B cell (primary cell): Measurements from ENCODE around the gene RAD51B. TPM values are rescaled to one million over a fixed set of nuclear protein-coding genes. Genes with fewer than 3 reads are reported as not detected.

ENCODE experiments used
- ATAC-seq: fragments of 200-7000 bp; cut with Tn5 transposase; one replicate; pipeline ENCODE4 v1.10.0; 2021; ENCODE audit warnings: low read depth, mild to moderate bottlenecking, moderate number of reproducible peaks, moderate library complexity
- CTCF ChIA-PET: fragments of 350-600 bp; sonication (Branson Sonifier 250); formaldehyde crosslinking; loops from one replicate; lab custom pipeline; 2021; ENCODE audit warnings: antibody characterized with exemption, inconsistent platforms; lab: Charles Lee
- POLR2A ChIA-PET: fragments of 350-600 bp; sonication (Branson Sonifier 250); formaldehyde crosslinking; loops from one replicate; lab custom pipeline; 2021; ENCODE audit warnings: antibody characterized with exemption; lab: Charles Lee
- DNase-seq: peaks from one replicate; pipeline ENCODE4 v3.0.0; 2013
- H2AFZ ChIP-seq: 2 replicates; pipeline ENCODE4 v1.6.1; 2012; ENCODE audit warnings: mild to moderate bottlenecking, low read depth, low read length; ENCODE audit not compliant: insufficient read depth, poor library complexity, severe bottlenecking
- H3K27ac ChIP-seq, 2 donors: 1 replicate in 1 of 2; 2 replicates in 1 of 2; pipeline ENCODE4 v1.5.1; 2012 to 2013; ENCODE audit warnings: low read length in 2 of 2, mild to moderate bottlenecking in 2 of 2, moderate library complexity in 1 of 2
- H3K27me3 ChIP-seq, 4 experiments: fragments of 200-600 bp in 1 of 4; sonication (generic) in 1 of 4; replicated peaks in 1 of 4; 1 replicate in 2 of 4; 2 replicates in 2 of 4; pipeline versions ENCODE4 v1.6.1 to v1.7.0; 2013 to 2016; ENCODE audit warnings: low read length in 3 of 4, mild to moderate bottlenecking in 2 of 4, mixed read lengths in 1 of 4, moderate library complexity in 1 of 4; ENCODE audit not compliant: insufficient read depth in 4 of 4, control insufficient read depth in 3 of 4; ENCODE audit errors: control extremely low read depth in 1 of 4
- H3K36me3 ChIP-seq, 2 experiments: replicated peaks in 1 of 2; 1 replicate in 1 of 2; 2 replicates in 1 of 2; pipeline versions ENCODE4 v1.6.1 to v1.7.1; 2013; ENCODE audit warnings: low read length in 1 of 2; ENCODE audit not compliant: insufficient read depth in 2 of 2, control insufficient read depth in 1 of 2; ENCODE audit errors: control extremely low read depth in 1 of 2, extremely low read depth in 1 of 2
- H3K4me1 ChIP-seq, 2 donors: fragments of 200-600 bp in 1 of 2; sonication (generic) in 1 of 2; 1 replicate in 1 of 2; 2 replicates in 1 of 2; pipeline versions ENCODE4 v1.5.1 to v1.6.1; 2013 to 2017; ENCODE audit warnings: low read length in 2 of 2; ENCODE audit not compliant: control insufficient read depth in 2 of 2, insufficient read depth in 2 of 2
- H3K4me2 ChIP-seq: replicated peaks from 2 replicates; pipeline ENCODE3; 2012; ENCODE audit warnings: mild to moderate bottlenecking, low read depth, low read length; ENCODE audit not compliant: poor library complexity, severe bottlenecking
- H3K4me3 ChIP-seq, 5 experiments: fragments of 200-600 bp in 1 of 5; sonication (generic) in 1 of 5; 1 replicate in 3 of 5; 2 replicates in 2 of 5; pipeline versions ENCODE4 v1.5.1 to v1.7.0; 2011 to 2016; ENCODE audit warnings: low read length in 4 of 5, mild to moderate bottlenecking in 4 of 5, low read depth in 2 of 5, control low read depth in 1 of 5, moderate library complexity in 1 of 5; ENCODE audit not compliant: insufficient read depth in 1 of 5; ENCODE audit errors: control extremely low read depth in 1 of 5, extremely low read depth in 1 of 5
- H3K79me2 ChIP-seq: fragments of 200-600 bp; sonication (generic); one replicate; pipeline ENCODE4 v1.6.0; 2016; ENCODE audit warnings: low read length; ENCODE audit not compliant: control insufficient read depth, insufficient read depth
- H3K9ac ChIP-seq: fragments of 200-600 bp; sonication (generic); 2 replicates; pipeline ENCODE4 v1.6.1; 2017; ENCODE audit warnings: mild to moderate bottlenecking, low read length, moderate library complexity
- H3K9me3 ChIP-seq, 3 donors: one replicate each; pipeline versions ENCODE4 v1.6.1 to v1.7.1; 2013; ENCODE audit warnings: low read length in 2 of 3; ENCODE audit not compliant: control insufficient read depth in 2 of 3, insufficient read depth in 1 of 3; ENCODE audit errors: control extremely low read depth in 1 of 3
- H4K20me1 ChIP-seq: 2 replicates; pipeline ENCODE4 v1.6.0; 2012; ENCODE audit warnings: mild to moderate bottlenecking, low read length; ENCODE audit not compliant: insufficient read depth, control insufficient read depth, poor library complexity, severe bottlenecking
- H3K27ac Mint-ChIP-seq: one replicate; pipeline ENCODE4 v1.8.0; 2021; ENCODE audit warnings: mixed read lengths
- H3K27me3 Mint-ChIP-seq: one replicate; pipeline ENCODE4 v1.8.0; 2021; ENCODE audit warnings: mixed read lengths
- H3K4me1 Mint-ChIP-seq: one replicate; pipeline ENCODE4 v1.8.0; 2021; ENCODE audit warnings: mixed read lengths
- H3K4me3 Mint-ChIP-seq: one replicate; pipeline ENCODE4 v1.8.0; 2021; ENCODE audit warnings: mixed read lengths
- H3K9me3 Mint-ChIP-seq: one replicate; pipeline ENCODE4 v1.8.0; 2022; ENCODE audit warnings: mixed read lengths; ENCODE audit not compliant: insufficient read depth
- EZH2 ChIP-seq: IDR thresholded peaks from 2 replicates; pipeline ENCODE4 v1.6.1; 2012; ENCODE audit warnings: borderline replicate concordance, low read depth, mild to moderate bottlenecking, moderate library complexity, low read length; ENCODE audit not compliant: insufficient read depth, poor library complexity, severe bottlenecking
- WGBS: methylation state at CpG from one replicate; pipeline ENCODE4 v1.1.5; 2013; ENCODE audit warnings: missing lambda C conversion rate; ENCODE audit not compliant: insufficient coverage; 5-methylcytosine and 5-hydroxymethylcytosine counted together
- intact Hi-C: fragments of 100-400 bp; cut with micrococcal nuclease; formaldehyde crosslinking; loops from one replicate; pipeline ENCODE4 v1.10.0; 2022
- polyA plus RNA-seq: library from polyadenylated mRNA; depleted of rRNA; stranded (reverse); fragments of >200 nt; gene quantifications from 2 replicates; pipeline ENCODE4 v1.2.3, GENCODE V29; 2012
- total RNA-seq, 2 donors: library from RNA; stranded (reverse); fragments of 120-200 nt in 1 of 2; gene quantifications; 1 replicate in 1 of 2; 2 replicates in 1 of 2; pipeline versions ENCODE4 v1.2.3 to v1.2.4, GENCODE V29; 2013 to 2022
- TF ChIP-seq, protein P1 (sequence below): fragments of 200-600 bp; IDR thresholded peaks from one replicate; pipeline ENCODE4 v1.8.0; 2022; ENCODE audit warnings: antibody characterized with exemption, mild to moderate bottlenecking

The RAD51B gene
- total and polyA plus RNA-seq, 2 donors (not counting 1 experiment from before 2014, with no cell fraction given): 6.5 to 60.6 TPM

DNA sequence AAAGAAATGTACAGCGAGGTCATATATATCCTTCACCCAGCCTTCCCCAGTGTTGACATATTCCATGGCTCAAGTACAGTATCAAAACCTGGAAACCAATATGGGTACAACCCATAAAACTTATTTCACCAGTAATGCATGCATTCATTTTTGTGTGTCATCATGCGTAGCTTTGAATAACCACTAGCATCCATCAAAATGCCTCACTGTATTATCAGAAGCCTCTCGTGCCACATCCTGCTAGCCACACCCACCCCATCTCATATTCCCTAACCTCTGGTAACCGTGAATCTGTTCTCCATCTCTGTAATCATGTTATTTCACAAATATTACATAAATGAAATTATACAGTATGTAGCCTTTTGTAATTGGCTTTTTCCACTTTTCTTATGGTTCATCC, 314.3 kb downstream of the RAD51B start:
- WGBS: 89% methylated on average over 1 of the region's 4 CpGs
- intact Hi-C loops: no loop called here
- no peak overlapping the region for H3K4me2 ChIP-seq
- Mint-ChIP-seq H3K9me3 (no peaks in the 10 kb centered on the region), H3K27me3 (no peaks in the 10 kb centered on the region), H3K4me1 (peaks cover 2% of the 10 kb centered on the region), H3K27ac (no peak overlapping the region), H3K4me3 (no peak overlapping the region)
- no peaks in the 10 kb centered on the region for H3K9me3 ChIP-seq
- H2AFZ ChIP-seq: no peak overlapping the region
- no peaks in the 10 kb centered on the region for H4K20me1 ChIP-seq
- no peaks in the 10 kb centered on the region for H3K79me2 ChIP-seq
- no peaks in the 10 kb centered on the region for H3K27me3 ChIP-seq
- ChIA-PET CTCF (no interaction called here), POLR2A (no interaction called here)
- TF ChIP-seq, protein P1, sequence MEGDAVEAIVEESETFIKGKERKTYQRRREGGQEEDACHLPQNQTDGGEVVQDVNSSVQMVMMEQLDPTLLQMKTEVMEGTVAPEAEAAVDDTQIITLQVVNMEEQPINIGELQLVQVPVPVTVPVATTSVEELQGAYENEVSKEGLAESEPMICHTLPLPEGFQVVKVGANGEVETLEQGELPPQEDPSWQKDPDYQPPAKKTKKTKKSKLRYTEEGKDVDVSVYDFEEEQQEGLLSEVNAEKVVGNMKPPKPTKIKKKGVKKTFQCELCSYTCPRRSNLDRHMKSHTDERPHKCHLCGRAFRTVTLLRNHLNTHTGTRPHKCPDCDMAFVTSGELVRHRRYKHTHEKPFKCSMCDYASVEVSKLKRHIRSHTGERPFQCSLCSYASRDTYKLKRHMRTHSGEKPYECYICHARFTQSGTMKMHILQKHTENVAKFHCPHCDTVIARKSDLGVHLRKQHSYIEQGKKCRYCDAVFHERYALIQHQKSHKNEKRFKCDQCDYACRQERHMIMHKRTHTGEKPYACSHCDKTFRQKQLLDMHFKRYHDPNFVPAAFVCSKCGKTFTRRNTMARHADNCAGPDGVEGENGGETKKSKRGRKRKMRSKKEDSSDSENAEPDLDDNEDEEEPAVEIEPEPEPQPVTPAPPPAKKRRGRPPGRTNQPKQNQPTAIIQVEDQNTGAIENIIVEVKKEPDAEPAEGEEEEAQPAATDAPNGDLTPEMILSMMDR: no peak
- TF ChIP-seq EZH2: no peak
- ATAC-seq: no peak
- H3K4me3 ChIP-seq: no peak overlapping the region
- H3K9ac ChIP-seq: no peak overlapping the region
- no peaks in the 10 kb centered on the region for H3K4me1 ChIP-seq
- no peaks in the 10 kb centered on the region for H3K36me3 ChIP-seq
- no peak for DNase-seq
- no peak overlapping the region for H3K27ac ChIP-seq

DNA sequence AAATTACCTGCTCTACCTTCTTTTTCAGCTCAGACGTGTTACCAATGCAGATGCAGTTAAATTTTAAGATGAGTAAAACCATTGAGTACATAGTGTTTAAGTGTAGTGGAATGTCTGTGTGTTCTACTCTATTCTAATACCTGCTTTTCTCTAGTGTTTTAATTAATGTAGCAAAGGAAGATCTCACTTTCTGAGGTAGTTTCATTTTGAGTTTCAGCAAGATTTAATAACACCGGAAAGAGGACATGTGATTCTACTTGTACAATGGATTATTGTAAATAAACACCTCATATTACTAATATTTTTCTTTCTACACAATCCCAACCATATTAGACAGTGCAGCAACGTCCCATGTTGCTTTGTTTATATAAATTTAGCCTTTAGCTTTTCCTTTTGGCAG, 315.4 kb downstream of the RAD51B start:
- POLR2A ChIA-PET: no interaction called here
- CTCF ChIA-PET: interaction anchor here (0.9 kb wide), 1 partner anchor 201 kb away, joined by 3 read pairs; no protein-coding TSS in a partner anchor
- no peak overlapping the region for H3K4me2 ChIP-seq
- no peaks in the 10 kb centered on the region for H3K27me3 ChIP-seq
- no peaks in the 10 kb centered on the region for H3K4me1 ChIP-seq
- H3K9me3 Mint-ChIP-seq: no peaks in the 10 kb centered on the region
- no peak overlapping the region for H3K9ac ChIP-seq
- H2AFZ ChIP-seq: no peak overlapping the region
- H3K79me2 ChIP-seq: no peaks in the 10 kb centered on the region
- no peak overlapping the region for H3K27ac Mint-ChIP-seq
- H3K27ac ChIP-seq: no peak overlapping the region
- no peaks in the 10 kb centered on the region for H3K27me3 Mint-ChIP-seq
- intact Hi-C loops: no loop called here
- no peak overlapping the region for H3K4me3 Mint-ChIP-seq
- DNase-seq: no peak
- WGBS: no CpG with 5 or more reads among the region's 3 CpGs
- H3K36me3 ChIP-seq: no peaks in the 10 kb centered on the region
- no peaks in the 10 kb centered on the region for H4K20me1 ChIP-seq
- no peak for TF ChIP-seq EZH2
- TF ChIP-seq, protein P1: no peak
- no peak for ATAC-seq
- peaks cover 2% of the 10 kb centered on the region for H3K4me1 Mint-ChIP-seq
- no peak overlapping the region for H3K4me3 ChIP-seq
- H3K9me3 ChIP-seq: no peaks in the 10 kb centered on the region
